ENCODE results near the gene PIAS4.
"Not testable (repeated sequence)": the region's sequence is repeated elsewhere in the genome, so short reads cannot be mapped to it uniquely, and the experiment has no call there.

PIAS4 gene

DNA sequence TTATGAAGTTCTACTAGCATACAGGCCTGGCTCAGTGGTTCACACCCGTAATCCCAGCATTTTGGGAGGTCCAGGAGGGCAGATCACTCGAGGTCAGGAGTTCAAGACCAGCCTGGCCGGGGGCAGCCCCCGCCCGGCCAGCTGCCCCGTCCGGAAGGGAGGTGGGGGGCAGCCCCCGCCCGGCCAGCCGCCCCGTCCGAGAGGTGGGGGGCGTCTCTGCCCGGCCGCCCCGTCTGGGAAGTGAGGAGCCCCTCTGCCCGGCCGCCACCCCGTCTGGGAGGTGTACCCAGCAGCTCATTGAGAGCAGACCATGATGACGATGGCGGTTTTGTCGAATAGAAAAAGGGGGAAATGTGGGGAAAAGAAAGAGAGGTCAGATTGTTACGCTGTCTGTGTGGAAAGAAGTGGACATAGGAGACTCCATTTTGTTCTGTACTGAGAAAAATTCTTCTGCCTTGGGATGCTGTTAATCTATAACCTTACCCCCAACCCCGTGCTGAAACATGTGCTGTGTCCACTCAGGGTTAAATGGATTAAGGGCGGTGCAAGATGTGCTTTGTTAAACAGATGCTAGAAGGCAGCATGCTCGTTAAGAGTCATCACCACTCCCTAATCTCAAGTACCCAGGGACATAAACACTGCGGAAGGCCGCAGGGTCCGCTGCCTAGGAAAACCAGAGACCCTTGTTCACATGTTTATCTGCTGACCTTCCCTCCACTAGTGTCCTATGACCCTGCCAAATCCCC, 8.7 kb upstream of the PIAS4 start:
- DNase-seq, result not testable (repeated sequence)

DNA sequence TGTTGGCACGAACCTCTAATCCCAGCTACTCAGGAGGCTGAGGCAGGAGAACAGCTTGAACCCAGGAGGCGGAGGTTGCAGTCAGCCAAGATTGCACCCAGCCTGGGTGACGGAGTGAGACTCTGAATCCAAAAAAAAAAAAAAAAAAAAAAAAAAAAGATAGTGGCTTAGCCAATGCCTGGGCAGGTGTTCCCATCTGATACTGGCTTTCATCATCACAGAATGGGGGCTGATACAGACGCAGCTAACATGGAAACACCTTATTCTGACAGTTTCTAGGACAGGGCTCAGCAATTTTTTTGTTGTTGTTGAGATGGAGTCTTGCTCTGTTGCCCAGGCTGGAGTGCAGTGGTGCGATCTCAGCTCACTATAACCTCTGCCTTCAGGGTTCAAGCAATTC, 6.7 kb upstream of the PIAS4 start:
- DNase-seq, result not testable (repeated sequence)

DNA sequence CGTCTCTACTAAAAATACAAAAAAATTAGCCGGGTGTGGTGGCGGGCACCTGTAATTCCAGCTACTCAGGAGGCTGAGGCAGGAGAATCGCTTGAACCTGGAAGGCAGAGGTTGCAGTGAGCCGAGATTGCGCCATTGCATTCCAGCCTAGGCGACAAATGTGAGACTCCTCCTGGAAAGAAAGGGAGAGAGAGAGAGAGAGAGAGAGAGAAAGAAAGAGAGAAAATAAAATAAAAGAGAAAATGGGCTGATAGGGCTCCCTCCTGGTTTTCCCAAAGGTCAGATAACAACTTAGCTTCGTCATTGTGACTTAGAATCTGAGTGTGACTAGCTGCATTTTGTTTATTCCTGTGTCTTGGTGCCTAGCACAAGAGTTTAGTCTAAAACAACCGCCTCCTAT, 2.1 kb upstream of the PIAS4 start:
- not testable (repeated sequence) for DNase-seq

DNA sequence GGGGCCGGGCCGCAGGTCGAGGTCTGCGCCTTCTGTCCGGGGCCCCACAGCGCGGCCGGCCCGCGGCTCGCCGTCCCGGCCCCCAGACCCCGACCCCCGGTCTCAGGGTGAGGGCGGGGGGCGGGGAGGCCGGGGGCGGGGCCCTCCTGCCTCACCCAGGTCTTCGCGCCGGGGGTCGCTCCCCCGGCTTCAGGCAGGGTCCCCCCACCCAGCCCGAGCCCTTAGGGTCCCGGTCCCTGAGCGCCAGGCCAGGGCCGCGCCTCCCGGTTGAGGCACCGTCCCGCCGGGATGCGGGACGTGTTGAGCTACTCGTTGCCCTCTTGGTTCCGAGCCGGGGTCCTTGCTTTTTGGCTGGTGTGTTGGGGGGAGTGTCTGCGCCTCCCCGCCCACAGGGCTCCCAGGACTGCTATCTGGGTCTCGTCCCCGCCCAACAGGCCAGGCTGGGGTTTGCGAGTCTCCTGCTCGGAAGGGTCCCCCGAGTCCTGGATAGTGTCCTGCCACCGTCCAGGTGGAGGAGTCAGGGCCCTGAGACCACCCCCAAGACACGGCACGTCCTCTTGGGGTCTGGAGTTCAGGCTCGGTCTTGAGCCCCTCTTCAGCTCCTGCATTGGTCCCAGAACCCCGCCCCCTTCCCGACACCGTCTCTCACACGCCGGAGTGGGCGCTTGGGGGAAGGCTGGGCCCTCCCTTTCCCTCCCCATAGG, 452 bp downstream of the PIAS4 start:
- DNase-seq, result no peak

DNA sequence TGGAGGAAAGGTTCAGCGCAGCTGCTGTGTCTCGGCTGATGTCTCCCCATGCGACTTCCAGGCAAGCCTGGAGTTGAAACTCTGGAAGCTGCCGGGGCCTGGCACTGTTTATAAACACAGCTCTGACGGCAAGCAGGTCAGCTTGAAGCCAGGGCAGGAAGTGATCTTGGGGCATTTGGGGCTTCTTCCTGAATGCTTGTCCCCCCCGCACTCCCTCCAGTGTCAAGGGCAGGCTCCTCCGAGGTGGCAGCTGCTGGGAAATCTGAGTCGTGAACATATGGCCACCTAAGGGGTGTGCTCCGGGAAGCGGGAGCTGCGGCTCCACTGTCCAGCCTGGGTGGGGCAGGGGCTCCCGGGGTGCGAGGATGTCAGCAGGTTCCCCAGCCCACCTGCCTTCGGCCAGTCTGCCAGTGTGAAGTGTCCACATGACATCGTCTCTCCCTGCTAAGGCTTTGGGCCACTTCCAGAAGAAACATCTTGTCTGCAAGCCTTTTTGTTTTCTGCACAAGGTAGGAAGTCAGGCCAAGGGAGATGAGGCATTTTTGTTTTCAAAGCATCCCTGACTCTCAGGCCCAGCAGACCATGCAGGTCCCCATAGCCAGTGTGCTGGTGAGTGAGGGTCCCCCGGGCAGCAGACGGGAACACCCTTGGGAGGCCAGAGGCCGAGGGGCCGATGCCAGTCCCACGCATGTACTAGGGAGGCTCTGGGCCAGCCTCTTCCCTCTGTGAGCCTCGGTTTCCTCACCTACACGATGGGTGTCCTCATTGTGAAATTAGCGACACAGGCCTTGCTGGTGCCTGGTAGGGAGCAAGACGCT, 2.7 kb downstream of the PIAS4 start:
- DNase-seq, result no peak

DNA sequence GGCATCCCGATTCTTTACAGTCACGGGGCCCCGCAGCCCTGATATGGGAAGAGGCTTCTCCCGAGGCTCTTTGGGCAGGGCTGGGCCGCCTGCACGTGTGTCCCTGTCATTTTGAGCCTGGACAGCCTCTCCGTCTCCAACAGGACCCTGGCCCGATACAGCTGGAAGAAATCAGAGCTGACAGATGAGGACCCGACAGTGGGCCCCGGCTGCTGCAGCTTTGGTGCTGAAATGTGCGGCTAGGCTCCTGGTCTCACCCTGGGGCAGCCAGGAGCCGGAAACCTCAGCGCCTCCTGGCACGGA, 3.2 kb downstream of the PIAS4 start:
- DNase-seq, result no peak

DNA sequence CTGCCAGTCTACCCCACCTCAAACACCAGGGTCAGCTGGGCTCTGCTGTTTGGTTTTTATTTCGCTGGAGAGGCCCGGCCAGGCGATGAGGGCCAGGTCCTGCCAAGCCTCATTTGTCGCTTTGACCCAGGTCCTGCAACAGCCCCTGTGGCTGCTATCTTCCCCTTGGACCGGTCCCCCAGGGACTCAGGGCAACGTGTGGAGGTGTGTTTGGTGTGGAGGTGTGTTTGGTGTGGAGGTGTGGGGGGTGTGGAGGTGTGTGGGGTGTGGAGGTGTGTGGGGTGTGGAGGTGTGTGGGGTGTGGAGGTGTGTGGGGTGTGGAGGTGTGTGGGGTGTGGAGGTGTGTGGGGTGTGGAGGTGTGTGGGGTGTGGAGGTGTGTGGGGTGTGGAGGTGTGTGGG, 3.9 kb downstream of the PIAS4 start:
- DNase-seq, result not testable (repeated sequence)

DNA sequence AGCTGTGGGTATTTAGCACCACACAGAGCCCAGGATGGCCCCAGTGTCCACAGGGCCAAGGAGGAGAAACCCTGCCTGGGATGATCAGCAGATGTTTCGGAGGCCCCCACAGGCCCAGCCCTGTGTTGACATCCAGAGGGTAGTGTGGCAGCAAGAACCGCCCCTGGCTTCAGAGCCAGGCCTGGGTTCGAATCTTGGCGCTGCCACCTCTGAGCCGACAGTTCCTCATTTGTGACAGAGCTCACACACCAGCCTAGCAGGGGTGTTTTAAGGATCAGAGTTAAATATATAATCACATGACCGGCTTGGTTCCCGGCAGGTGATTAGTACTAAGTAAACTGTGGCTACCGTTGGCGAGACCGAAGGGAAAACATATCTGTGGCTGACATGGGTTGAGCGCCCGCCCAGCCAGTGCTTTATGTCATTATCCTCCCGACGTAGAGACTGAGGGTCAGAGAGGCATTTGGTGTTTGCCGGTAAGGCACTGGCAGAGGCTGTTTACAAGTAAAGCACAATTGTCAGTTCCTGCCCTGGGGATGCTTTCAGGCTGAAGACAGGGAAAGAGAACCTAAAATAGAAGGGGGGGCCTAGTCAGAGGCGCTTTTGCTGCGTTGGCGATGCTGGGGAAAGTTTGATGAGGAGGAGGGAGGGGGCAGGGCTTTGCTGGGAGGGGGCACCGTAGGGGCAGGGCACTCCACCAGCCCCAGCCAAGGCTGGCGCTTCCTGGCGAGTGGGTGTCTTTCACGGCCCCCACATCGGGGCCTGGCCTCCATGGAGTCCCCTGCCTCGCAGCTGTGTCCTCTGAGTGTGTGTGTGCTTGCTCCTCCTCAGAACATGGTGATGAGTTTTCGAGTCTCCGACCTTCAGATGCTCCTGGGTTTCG, 4.8 kb downstream of the PIAS4 start:
- DNase-seq, result no peak

DNA sequence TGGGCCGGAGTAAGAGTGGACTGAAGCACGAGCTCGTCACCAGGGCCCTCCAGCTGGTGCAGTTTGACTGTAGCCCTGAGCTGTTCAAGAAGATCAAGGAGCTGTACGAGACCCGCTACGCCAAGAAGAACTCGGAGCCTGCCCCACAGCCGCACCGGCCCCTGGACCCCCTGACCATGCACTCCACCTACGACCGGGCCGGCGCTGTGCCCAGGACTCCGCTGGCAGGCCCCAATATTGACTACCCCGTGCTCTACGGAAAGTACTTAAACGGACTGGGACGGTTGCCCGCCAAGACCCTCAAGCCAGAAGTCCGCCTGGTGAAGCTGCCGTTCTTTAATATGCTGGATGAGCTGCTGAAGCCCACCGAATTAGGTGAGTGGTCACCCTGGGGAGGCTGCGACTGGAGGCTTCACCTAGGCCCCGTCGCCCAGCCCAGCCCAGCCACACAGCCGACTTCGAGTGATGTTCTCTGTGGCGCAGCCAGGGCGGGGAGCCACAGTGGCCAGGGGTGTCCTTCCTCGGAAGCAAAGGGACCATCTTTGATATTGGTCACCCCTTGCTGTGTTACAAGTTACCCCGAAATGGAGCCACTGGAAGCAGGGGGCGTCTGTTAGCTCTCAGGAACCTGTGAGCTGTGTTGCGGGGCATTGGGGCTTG, 5.6 kb downstream of the PIAS4 start:
- no peak for DNase-seq

DNA sequence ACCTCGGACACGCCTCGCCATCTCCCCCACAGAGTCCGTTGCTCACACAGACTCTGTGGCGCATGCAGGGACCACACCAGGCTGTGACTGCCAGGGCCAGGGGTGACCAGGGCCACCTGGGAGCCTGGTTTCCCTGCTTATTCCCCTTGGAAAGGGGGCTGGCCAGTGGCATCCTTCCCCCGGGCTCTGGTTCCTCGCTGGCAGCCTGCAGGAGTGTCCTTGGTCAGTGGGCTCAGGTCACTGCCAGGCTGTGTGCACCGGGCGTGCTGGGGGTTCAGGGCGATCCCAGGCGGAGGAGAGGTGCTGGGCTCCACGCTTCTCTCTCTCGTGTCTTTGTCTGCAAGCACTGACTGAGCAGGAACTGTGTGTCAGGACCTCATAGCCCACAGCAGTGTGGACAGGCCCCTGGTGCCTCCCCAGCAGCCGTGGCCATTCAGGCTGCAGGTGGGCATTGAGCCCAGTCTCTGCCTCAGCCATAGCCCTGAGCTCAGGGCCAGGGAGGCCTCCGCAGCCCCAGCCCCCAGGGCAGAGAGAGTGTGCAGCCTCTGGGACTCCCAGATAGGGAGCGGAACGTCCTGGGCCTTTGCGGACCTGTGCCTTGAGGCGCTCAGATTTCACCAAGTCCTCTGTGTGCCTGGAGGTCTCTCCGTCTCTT, 6.5 kb downstream of the PIAS4 start:
- no peak for DNase-seq

DNA sequence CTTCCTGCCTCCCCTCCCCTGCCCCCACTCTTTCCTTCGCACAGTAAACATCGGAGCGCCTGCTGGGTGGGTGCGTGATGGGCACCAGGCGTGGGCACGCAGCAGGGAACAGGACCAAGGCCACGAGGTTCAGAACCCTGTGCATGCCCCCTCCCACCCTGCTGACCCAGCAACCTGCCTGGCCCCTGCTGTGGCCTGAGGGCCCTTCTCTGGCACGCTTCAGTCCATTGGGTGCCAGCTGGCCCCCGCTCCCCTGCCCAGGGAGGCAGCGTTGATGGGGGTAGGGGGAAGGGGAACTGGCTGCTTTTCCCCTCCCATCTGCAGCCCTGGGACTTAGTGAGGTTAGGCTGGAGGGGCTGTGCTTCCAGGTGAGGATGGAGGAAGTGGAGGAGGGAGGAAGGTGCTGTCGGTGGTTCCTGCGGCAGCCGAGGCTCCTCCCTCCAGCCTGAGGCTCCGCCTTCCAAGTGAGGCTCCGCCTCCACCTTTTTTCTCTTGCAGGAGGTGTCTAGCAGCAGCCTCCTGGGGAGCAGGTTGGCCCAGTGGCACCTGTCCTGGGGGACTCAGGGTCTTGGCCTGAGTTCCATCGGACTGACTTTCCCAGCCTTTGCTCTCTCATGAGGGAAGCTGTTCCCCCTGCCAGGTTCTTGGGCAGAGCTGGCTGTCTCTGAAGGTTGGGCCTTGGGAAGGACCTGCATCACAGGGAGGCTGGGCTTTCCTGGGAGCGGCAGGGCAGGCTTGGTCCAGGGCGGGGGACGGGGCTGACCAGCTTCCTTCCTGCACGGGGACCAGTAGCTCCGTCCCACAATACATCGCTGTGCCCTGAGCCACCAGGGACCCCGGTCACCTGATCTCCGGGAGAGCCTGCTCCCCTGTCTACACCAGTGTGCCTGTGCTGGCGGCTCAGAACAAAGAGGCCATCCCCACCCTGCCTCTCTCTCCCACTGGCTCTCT, 7.3 kb downstream of the PIAS4 start:
- no peak for DNase-seq

DNA sequence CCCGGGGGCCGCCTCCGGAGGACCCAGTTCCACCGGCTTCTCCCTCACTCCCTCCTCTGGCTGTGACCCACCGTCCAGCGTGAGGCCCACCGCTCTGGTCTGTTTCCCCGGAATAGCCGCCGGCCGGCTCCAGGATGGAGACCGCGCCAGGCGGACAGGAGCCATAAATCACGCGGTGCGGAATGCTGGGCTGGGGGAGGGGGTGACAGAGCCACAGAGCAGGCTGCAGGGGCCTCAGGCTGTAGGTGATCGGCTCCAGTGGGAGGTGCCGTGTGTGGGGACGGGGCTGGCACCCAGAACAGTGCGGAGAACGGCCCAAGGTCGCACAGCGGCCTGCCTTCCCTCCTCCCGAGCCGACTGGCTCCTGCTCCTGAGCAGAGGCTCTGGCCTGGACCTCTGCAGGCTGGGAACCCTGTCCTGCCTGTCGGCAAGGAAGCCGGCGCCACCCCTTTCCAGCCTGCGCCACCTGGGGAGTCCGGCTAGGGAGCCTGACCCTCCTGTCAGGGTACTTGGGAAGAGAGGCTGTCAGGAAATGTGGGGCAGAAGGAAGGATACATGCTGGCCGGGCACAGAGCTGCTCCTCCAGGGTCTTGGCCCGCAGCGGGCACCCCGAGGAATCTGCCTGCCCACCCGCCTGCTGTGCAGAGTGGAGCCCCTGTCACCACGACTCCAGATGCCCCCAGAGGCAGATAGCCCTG, 8.3 kb downstream of the PIAS4 start:
- no peak for DNase-seq

DNA sequence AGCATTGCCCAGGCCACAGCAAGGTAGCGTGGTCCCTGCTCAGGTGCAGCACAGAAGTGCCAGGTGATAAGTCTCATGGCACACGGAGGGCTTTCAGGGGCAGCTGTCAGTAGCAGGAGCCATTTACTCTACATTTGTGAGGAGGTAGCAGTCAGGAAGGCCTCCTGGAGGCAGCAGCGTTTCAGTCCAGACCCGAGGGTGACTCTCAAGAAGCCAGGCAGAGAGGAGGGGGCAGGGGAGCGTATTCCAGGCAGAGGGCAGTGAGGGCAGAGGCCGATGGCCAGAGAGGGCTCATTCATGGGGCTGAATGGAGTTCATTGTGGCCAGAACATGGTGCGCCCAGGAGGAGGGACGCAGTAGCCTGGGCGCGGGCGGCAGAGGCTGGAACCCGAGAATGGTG, 8.9 kb downstream of the PIAS4 start:
- no peak for DNase-seq

DNA sequence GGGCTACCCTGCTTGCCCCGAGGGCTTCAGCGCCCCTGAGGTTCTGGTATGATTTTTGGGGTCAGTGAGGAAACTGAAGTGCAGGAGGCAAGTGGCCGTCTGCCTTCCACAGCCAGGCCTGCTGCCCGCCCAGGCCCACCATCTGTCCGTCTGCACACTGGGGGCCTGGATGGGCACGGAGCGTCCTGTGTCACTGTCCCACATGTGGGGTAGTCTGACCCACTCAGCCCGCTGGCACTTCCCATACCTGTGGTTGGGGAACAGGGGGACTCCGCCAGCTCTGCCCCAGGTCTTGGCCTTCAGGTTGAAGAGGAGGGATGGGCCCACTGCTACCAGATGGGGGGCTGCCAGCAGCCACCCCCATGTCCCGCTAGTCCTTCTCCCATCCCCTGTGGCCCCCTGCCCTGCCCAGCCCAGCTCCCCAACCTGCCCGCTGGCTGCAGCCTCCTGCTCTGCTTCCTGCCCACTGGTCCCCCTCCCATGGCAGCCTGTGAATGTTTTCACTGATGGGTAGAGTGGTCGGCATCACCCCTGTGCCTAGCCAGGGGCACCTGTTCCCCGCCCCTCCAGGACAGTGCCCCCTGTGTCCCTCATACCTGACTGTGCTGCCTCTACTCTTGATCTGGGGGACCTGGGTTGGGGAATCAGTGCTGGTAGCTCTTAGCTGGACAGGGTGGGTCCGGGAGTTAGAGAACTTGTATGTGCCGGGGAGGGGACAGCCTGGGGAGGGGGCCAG, 9.5 kb downstream of the PIAS4 start:
- no peak for DNase-seq

DNA sequence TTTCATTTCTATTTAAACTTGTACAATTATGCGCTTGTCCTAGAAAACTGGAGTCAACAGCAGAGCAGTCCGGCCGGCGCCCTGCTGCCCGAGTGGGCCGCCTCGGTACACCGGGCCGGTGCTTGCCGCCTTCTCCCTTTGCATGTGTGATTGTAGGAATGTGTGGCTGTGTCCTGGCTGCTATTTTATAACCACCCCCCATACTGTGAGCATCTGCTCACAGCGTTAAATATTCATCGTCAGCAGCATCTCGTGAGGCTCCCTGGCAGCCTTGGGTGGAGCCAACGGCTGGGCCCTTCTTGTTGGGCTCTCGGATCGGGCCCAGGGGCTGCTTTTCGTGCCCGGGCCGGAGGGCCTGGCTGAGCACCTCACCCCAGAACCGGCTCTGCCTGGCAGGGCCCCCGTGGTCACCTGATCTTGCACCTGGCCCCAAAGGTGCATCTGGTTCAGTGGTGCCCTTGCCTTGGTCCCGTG, 10.6 kb downstream of the PIAS4 start:
- DNase-seq, result no peak

DNA sequence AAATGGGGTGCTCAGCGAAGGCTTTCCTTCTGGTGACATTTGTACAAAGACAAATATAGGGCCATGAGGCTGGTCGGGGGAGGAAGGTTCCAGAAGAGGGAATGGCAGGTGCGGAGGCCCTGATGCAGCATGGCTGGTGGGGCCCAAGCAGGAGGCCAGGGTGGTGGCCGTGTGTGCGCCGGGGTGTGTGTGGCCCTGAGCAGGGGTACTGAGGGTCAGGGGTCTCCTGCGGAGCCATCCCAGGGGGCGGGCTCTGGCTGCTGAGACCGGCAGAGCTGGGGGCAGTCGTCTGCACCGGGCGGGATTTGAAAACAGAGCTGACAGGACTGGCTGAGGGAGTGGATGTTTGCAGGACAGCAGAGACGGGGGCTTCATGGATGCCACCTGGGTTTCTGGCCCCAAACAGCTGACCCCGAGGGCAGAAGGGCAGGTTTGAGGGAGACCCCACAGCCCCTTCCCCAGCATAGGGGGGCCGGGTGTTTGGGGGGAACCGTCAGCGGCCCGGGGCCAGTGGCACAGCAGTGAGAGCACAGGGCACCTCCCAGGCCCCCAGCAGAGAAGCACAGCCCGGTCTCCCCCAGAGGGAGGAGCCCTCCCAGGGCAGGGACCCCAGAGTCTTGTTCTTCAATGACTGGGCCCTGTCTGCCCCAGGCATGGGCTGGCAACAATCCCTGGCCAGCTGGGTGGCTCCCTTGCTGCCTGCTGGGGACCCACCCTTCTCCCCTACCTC, 11.4 kb downstream of the PIAS4 start:
- no peak for DNase-seq

DNA sequence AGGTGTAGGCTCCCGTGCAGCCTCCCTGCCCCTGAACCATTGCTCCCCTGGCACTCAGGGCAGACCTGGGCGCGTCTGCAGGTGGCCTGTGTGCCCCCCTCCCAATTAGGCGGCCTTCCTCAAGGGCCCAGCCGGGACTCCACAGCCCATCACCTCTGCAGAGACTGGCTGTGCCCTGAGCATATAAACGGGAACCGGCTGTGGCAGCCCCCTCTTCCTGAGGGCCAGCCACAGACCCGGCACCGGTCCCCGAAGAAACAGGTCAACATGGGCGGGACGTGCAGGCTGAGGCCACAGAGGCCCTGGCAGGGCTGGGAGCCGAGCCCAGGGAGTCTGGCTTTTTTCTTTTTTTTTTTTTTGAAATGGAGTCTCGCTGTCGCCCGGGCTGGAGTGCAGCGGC, 12.0 kb downstream of the PIAS4 start:
- DNase-seq, result no peak

All from T1000 (cell line).